Hair follicle dermal papilla cell (primary cell): ENCODE data around the gene MMP7. TPM values are rescaled to one million over a fixed set of nuclear protein-coding genes. Genes with fewer than 3 reads are reported as not detected.

Source experiments
- total RNA-seq: library from RNA; depleted of rRNA; stranded (reverse); fragments of >200 nt; gene quantifications from 2 replicates; pipeline ENCODE4 v1.2.3, GENCODE V29; 2012

The MMP7 gene, protein sequence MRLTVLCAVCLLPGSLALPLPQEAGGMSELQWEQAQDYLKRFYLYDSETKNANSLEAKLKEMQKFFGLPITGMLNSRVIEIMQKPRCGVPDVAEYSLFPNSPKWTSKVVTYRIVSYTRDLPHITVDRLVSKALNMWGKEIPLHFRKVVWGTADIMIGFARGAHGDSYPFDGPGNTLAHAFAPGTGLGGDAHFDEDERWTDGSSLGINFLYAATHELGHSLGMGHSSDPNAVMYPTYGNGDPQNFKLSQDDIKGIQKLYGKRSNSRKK
- total RNA-seq: not detected in 2 replicates

DNA sequence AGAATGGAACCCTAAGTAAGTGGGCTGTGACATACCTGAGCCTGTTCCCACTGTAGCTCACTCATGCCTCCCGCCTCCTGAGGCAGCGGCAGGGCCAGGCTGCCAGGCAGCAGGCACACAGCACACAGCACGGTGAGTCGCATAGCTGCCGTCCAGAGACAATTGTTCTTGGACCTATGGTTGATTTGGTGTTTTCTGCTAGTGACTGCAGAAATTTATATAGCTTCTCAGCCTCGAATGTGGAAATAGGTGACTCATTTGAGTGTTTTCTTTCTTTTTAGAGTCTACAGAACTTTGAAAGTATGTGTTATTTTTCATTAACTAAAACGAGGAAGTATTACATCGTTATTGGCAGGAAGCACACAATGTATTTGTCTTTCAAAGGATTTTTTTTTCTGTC, at the start of gene MMP7:
TSS of gene MMP7 (minus strand) at position 190 of the 400 bp plus-strand sequence. CDS start at position 143, 47 bp downstream.

Other genes with a start within 250 kb of the MMP7 start
- 1.1 and 1.8 TPM in 2 replicates for gene BIRC3, start 213.3 kb downstream of the MMP7 start, total RNA-seq
- 59.4 and 77.9 TPM in 2 replicates for gene BIRC2, start 183.5 kb downstream of the MMP7 start, total RNA-seq
- 72.1 and 82.1 TPM in 2 replicates for gene TMEM123, start 78.0 kb downstream of the MMP7 start, total RNA-seq
- gene MMP20, start 94.6 kb upstream of the MMP7 start, total RNA-seq: not detected in 2 replicates
- gene MMP27, start 175.0 kb upstream of the MMP7 start, total RNA-seq: 1.3 and 2.6 TPM in 2 replicates
- gene MMP8, start 194.2 kb upstream of the MMP7 start, total RNA-seq: 2.3 and 2.8 TPM in 2 replicates
- 0.12 and 0.32 TPM in 2 replicates for gene MMP10, start 249.9 kb upstream of the MMP7 start, total RNA-seq